Glomerular endothelial cell (primary cell): Measurements from ENCODE around the gene LDAF1. TPM values are rescaled to one million over a fixed set of nuclear protein-coding genes. Genes with fewer than 3 reads are reported as not detected.
"Not testable (repeated sequence)": the region's sequence is repeated elsewhere in the genome, so short reads cannot be mapped to it uniquely, and the experiment has no call there.

Experiments
- DNase-seq: peaks from one replicate; pipeline ENCODE4 v3.0.0-alpha.2; 2011; ENCODE audit warnings: low read depth, low spot score; ENCODE audit errors: extremely low read depth
- total RNA-seq: library from RNA; depleted of rRNA; stranded (reverse); fragments of >200 nt; gene quantifications from 2 replicates; pipeline ENCODE4 v1.2.3, GENCODE V29; 2015

LDAF1 gene
- total RNA-seq, 1 donor from 2014 or later: 33.3 TPM

GRCh38 chr16:21161211-21161610, 2.7 kb downstream of the LDAF1 start:
- DNase-seq: no peak

- DNase-seq: no peak
Measured at GRCh38 chr16:21162661-21163151, 4.2 kb downstream of the LDAF1 start.

- DNase-seq: no peak
Measured at GRCh38 chr16:21163576-21163975, 5.1 kb downstream of the LDAF1 start.

GRCh38 chr16:21164521-21165168, 6.2 kb downstream of the LDAF1 start:
- no peak for DNase-seq

GRCh38 chr16:21166561-21166961, 8.1 kb downstream of the LDAF1 start:
- DNase-seq: no peak

GRCh38 chr16:21167360-21167759, 8.9 kb downstream of the LDAF1 start:
- no peak for DNase-seq

GRCh38 chr16:21167929-21168602, 9.6 kb downstream of the LDAF1 start:
- no peak for DNase-seq

- DNase-seq: no peak
Measured at GRCh38 chr16:21169249-21169981, 10.9 kb downstream of the LDAF1 start.

- DNase-seq: not testable (repeated sequence)
Measured at GRCh38 chr16:21170116-21170515, 11.6 kb downstream of the LDAF1 start.

GRCh38 chr16:21172650-21173049, 14.2 kb downstream of the LDAF1 start:
- no peak for DNase-seq

- no peak for DNase-seq
Measured at GRCh38 chr16:21175397-21175796, 16.9 kb downstream of the LDAF1 start.

- no peak for DNase-seq
Measured at GRCh38 chr16:21179126-21179982, 20.9 kb downstream of the LDAF1 start.

- DNase-seq: no peak
Measured at GRCh38 chr16:21179983-21180365, 21.5 kb downstream of the LDAF1 start.

- no peak for DNase-seq
Measured at GRCh38 chr16:21183995-21184394, 25.5 kb downstream of the LDAF1 start.

- DNase-seq: no peak
Measured at GRCh38 chr16:21184834-21185233, 26.4 kb downstream of the LDAF1 start.

GRCh38 chr16:21185659-21186325, 27.3 kb downstream of the LDAF1 start:
- DNase-seq: no peak

- no peak for DNase-seq
Measured at GRCh38 chr16:21186326-21186691, 27.8 kb downstream of the LDAF1 start.

GRCh38 chr16:21189311-21189710, 30.8 kb downstream of the LDAF1 start:
- no peak for DNase-seq

- DNase-seq: no peak
Measured at GRCh38 chr16:21190013-21190412, 31.5 kb downstream of the LDAF1 start.

GRCh38 chr16:21190599-21190998, 32.1 kb downstream of the LDAF1 start:
- DNase-seq: no peak
